ENCODE data around the gene WDFY3.

WDFY3 gene

DNA sequence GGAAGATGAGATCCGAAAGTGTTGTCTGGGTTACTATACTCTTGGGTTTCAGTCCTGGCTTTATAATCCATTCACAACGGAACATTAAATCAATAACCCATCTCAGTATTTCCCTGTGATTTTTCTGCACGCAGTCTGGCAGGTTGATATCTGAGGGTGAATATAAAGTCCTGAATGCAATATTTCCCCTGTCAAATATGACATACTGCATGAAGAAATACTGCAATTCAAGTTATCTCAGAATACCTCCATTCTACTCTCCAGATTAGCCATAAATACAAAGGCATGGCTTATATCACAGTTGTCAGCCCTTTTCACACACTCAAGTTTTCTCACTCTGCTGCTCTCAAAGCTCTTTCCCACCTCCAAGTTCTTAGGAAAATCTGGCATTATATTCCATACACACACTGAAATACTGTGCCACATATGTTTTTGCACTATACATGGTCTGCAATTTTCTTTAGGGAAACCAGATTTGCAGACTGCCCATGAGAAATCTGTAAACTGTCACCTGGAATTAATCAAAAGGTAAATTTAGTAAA, 64.7 kb downstream of the WDFY3 start:
- no peak for DNase-seq

- DNase-seq, result no peak
Measured at GRCh38 chr4:84901173-84901572, 65.3 kb downstream of the WDFY3 start.

DNA sequence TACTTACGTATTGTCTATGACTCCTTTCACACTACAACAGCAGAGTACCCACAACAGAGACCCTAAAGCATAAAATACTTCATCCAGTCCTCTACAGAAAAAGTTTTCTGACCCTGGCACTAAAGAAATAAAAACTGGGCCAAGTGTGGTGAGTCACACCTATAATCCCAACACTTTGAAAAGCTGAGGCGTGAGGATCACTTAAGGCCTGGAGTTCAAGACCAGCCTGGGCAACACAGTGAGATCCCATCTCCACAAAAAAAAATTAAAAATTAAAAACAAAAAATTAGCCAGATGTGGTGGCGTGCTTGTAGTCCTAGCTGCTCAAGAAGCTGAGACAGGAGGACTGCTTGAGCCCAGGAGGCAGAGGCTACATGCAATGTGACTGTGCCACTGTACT, 66.9 kb downstream of the WDFY3 start:
- no peak for DNase-seq

DNA sequence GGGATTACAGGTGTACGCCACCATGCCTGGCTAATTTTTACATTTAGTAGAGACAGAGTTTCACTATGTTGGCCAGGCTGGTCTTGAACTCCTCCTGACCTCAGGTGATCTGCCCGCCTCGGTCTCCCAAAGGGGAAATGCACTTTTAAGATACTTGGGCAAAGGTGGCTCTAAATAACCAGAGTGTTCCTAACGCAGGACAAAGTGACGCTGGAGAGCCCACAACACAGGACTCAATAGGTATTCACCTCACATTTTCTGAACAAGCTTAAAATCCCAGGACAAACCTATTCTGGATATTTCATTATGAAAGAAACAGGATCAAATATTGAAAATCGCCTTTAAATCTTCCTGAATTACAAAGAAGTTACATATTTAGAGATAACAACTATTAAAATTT, 69.0 kb downstream of the WDFY3 start:
- DNase-seq, result no peak

- no peak for DNase-seq
Measured at GRCh38 chr4:84895283-84895682, 71.2 kb downstream of the WDFY3 start.

- no peak for DNase-seq
Measured at GRCh38 chr4:84894621-84895020, 71.9 kb downstream of the WDFY3 start.

DNA sequence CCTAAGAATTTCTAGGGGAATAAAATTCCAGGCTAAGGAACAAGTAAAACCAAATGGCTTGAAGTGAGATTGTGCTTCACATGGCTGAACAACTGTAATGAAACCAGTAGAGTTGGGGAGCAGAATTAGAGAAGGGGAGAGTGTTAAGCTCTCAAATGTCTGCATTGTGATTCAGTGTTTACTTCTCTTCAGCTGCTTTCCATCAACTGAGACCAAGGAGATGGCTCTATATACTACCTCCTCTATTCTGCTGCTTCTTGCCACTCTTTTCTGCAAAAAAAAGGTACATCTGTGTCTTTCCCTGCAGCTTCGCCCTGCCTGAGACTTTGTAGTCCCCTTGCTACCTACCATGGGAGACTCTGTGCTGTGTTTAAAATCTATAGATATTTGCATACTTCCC, 73.5 kb downstream of the WDFY3 start:
- DNase-seq, result no peak

DNA sequence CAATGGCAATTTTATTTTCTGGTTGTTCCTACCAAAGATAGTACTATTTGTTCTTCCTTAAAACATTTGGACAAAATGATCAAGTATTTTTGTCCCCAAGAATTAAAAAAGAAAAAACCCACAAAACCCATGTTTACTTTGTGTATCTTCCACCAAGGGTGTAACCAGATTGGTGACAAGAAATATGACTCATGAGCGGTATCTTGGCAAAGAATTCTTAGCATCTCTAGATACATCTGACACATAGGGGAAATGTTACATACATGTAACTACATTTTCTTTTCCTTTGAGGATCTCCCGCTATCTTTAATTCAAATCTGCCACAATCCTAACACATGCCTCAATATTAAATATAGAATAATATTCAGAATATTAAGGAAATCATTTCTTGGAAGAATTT, 78.7 kb downstream of the WDFY3 start:
- no peak for DNase-seq

DNA sequence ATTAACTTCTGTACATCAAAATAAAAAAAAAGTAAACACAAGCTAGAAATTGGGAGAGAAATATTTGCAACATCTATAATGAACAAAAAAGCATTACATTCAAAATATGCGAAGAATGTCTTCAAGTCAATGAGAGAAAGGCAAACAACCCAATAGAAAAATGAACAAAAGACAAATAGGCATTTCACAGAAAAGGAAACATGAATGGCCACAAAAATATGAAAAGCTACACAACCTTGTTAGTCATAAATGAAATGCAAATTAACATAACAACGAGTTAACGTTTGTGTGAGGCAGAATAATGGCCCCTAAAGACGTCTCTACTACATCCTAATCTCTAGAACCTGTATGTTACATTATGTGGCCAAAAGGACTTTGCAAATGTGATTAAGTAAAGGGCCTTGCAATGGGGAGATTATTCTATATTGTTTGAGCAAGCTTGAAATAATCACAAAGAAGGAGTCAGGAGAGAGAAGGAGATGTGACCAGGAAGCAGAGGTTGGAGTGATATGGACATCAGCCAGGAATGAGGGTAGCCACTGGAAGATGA, 86.8 kb downstream of the WDFY3 start:
- DNase-seq, result no peak

- no peak for DNase-seq
Measured at GRCh38 chr4:84878546-84878945, 87.9 kb downstream of the WDFY3 start.

- no peak for DNase-seq
Measured at GRCh38 chr4:84878090-84878489, 88.4 kb downstream of the WDFY3 start.

DNA sequence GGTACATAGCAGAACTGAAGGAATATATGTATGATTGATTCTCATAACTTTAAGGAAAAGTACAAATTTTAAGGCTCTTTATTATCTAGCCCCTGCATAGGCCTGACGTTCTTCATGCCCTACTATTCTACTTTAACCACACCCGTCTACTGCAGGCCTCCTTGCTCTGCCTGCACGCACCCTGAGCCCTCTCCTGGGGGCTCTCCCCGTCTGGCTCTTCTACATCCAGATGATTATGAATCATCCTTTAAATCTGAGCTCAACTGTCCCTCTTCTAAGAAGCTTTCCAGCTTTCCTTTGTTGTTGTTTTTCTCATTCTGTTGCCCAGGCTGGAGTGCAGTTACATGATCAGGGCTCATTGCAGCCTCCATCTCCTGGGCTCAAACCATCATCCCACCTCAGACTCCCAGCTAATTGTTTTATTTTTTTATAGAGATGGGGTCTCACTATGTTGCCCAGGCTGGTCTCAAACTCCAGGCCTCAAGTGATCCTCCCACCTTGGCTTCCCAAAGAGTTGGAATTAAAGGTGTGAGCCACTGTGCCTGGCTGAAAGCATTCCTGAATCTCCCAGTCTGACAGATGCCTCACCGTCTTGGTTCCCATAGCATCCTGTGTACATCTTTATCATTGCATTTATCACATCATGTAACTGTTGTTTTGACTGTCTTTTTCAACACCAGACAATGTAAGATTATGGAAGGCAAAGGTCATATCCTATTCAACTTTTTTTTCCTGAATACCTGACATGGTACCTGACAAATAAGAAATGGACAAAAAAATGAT, 89.2 kb downstream of the WDFY3 start:
- DNase-seq, result no peak

- no peak for DNase-seq
Measured at GRCh38 chr4:84875636-84876371, 90.7 kb downstream of the WDFY3 start.

- no peak for DNase-seq
Measured at GRCh38 chr4:84874619-84875018, 91.9 kb downstream of the WDFY3 start.

DNA sequence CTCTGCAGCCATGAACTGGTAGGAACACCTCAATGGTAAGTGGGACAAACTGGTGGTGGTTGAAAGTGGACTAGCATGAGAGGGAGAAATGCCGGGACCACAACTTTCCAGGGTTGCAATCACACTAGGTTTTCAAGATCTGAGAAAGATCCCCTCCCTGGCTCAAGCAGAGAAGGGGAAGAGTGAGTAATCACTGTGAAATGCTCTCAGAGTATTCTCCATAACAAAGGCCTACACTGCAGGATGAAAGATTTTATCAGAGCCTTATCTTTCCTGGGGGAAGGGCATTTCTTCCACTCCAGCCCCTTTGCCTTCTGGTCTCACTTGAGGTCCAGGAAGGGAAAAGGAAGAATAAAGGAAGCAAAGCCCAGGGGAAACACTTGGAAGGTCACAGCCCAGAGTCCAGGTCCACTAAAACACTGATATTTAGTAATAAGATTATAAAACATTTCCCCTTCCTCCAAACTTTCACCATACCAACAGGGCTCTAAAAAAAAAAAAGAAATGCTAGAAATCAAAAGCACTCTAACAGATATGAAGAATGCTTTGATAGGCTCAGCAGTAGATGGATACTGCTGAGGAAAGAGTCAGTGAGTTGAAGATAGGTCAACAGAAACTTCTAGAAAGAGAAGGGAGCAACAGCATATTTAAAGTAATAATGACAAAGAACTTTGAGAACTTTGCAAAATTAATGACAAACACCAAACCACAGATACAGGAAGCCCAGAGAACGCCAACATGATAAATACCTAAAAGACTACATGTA, 95.9 kb downstream of the WDFY3 start:
- no peak for DNase-seq

DNA sequence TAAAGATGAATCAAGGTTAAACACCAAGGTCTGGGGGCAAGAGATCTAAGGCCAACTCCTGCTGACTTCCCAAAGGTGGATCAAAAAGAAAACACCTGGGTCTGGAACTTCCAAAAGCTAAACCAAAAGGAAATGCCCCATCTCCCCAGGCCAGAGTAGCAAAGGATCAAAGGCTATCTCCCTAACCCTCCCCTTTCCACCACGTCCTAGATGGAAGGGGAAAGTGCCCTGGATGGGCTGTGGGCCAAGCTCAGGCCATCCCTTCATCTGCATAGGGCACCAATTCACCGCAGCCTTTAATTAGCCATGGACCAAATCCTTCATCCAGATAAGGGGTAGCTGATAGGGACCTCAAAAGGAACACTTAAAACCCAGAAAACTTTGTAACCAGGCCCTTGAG, 100.2 kb downstream of the WDFY3 start:
- DNase-seq, result no peak

DNA sequence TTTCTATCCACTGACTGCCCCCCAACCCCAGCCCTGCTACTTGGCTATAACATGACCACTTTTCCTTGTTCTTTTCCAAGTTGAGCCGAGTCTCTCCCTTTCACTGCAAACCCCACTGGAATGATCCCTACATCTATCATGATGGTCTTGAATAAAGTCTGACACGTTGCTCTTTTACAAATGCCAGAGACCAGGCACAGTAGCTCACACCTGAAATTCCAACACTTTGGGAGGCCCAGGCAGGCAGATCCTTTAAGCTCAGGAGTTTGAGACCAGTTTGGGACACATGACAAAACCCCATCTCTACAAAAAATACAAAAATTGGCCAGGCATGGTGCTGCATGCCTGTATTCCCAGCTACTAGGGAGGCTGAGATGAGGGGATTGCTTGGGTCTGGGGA, 100.9 kb downstream of the WDFY3 start:
- DNase-seq, result no peak

- no peak for DNase-seq
Measured at GRCh38 chr4:84862064-84862463, 104.4 kb downstream of the WDFY3 start.

DNA sequence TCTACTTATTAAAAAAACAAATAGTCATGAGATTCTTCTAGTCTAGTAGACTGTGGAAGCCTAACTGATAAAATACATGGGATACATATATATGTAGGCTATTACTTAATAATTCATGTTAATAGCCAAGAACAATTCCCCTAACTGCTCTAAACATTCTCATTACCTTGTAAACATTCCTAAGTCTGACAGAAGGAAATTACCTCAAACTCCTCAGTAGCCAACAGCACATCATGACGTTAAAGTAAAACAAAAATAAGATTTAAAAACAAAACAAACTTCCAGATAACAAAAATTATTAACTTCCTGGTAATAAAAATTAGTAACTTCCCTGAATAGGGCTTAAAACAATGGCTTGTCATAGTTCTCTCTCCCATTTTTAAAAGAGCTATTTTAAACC, 109.2 kb downstream of the WDFY3 start:
- no peak for DNase-seq

DNA sequence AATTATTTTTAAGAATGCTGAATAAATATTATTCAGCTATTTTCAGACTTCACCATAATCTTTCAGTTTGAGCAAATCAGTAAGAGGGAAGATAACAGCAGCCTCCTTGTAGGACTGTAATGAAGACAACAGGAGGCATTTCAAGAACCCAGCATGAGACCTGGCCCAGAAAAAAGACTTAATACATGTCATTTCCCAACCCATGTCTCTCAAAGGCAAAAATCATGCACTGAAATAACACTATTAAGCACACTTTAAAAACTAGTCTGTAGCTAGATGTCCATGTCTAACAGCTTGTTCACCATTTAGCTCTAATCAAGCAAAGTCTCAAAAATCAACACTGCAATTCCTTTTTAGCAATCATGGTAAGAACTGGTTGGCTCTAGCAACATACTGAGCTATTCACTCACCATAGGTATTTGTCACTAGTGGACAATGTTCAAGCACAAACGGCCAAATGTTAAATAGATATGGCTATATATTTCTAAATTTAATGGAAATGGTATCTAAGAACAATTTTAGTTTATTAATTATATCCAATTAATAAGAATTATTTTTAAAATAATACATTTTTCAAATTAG, 109.9 kb downstream of the WDFY3 start:
- DNase-seq, result no peak

DNA sequence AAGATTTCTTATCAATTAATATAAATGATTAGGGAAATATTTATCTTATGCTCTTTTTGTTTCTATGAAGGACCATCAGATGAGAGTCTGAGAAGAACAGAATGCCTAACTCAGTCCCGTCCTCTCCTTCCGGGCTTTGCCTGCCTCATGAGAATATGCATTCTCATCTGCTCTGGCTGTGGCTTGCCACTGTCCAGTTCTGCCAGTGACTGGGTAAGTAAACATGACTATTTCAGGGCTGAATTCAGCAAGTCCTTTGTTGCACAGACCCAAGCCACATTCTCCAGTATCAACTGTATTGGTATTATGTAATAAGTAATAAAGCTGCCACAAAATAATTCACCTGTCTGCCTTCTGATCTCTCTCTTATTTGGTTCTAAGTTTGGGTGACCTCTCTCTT, 110.7 kb downstream of the WDFY3 start:
- DNase-seq, result no peak

DNA sequence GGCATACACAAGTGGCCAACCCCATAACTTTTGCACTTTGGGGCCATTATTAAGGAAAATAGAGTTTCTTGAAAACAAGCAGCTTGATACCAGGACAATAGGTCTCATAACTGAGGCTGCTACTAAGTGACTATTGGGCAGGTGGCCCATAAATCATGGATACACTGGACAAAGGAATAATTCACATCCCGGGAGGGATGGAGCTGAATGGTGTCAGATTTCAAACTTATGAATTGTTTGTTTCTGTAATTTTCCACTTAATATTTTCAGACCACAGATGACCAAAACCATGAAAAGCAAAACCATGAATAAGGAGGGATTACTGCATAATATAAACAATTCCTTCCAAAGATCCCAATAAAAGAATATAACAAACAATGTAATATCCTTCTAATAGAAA, 114.4 kb downstream of the WDFY3 start:
- no peak for DNase-seq

Data from T-helper 9 cell (primary cell).